Astrocyte of the cerebellum (primary cell): ENCODE measurements around the gene KDM2A.

Experiments
- DNase-seq: peaks from one replicate; pipeline ENCODE4 v3.0.0-alpha.2; 2011; ENCODE audit warnings: low read depth
- H3K4me3 ChIP-seq: 2 replicates; pipeline ENCODE4 v1.5.1; 2011; ENCODE audit warnings: mild to moderate bottlenecking, low read depth, low read length, moderate library complexity
- CTCF ChIP-seq: IDR thresholded peaks from 2 replicates; pipeline ENCODE4 v1.5.1; 2012; ENCODE audit warnings: low read length, low read depth, moderate library complexity, mild to moderate bottlenecking; ENCODE audit errors: missing control alignments
- in situ Hi-C: cut with HindIII; loops from 2 replicates; pipeline ENCODE4 v1.10.0; 2017; ENCODE audit warnings: low sequenced_read_pairs

KDM2A gene

GRCh38 chr11:67291481-67292381 lies 172.7 kb downstream of the KDM2A start:
- no peak for TF ChIP-seq CTCF
- in situ Hi-C loops = no loop called here
- no peak for DNase-seq
- no peak overlapping the region for H3K4me3 ChIP-seq

GRCh38 chr11:67292671-67293070 lies 173.6 kb downstream of the KDM2A start:
- DNase-seq = no peak
- no peak overlapping the region for H3K4me3 ChIP-seq
- in situ Hi-C loops = no loop called here
- TF ChIP-seq CTCF = no peak

GRCh38 chr11:67293090-67293489 lies 174.0 kb downstream of the KDM2A start:
- H3K4me3 ChIP-seq = no peak overlapping the region
- no peak for TF ChIP-seq CTCF
- in situ Hi-C loops = no loop called here
- DNase-seq = no peak

- TF ChIP-seq CTCF = no peak
- in situ Hi-C loops = no loop called here
- no peak overlapping the region for H3K4me3 ChIP-seq
- no peak for DNase-seq
Observed at GRCh38 chr11:67295846-67296245, 176.8 kb downstream of the KDM2A start.

GRCh38 chr11:67298786-67299185 lies 179.7 kb downstream of the KDM2A start:
- DNase-seq = no peak
- TF ChIP-seq CTCF = no peak
- H3K4me3 ChIP-seq = no peak overlapping the region
- in situ Hi-C loops = no loop called here

GRCh38 chr11:67299471-67300191 lies 180.6 kb downstream of the KDM2A start:
- no peak for DNase-seq
- in situ Hi-C loops = no loop called here
- TF ChIP-seq CTCF = no peak
- no peak overlapping the region for H3K4me3 ChIP-seq
